GM18861 (cell line): ENCODE measurements around the gene GMDS.

ENCODE experiments used
- ATAC-seq: cut with Tn5 transposase; IDR thresholded peaks from one replicate; pipeline ENCODE4 v1.9.1; 2021; ENCODE audit not compliant: unreplicated experiment

Gene GMDS

DNA sequence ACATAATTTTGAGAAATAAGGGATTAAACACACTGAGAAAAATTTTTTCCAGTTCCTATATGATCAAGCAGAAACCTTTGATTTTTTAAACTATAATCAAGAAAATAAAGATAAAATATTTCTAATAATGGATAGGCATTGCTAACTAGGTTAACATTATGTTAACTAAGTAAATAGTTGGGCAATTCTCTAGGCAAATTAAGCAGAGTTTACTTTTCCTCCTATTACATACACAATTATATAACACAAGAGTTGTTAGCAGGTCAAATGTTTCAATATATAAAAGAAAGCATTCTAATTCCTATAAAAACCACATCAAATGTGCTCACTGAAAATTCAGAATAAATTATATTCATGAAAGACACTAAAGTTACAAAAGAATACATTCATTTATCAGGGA is 191.7 kb downstream of the GMDS start:
- no peak for ATAC-seq

DNA sequence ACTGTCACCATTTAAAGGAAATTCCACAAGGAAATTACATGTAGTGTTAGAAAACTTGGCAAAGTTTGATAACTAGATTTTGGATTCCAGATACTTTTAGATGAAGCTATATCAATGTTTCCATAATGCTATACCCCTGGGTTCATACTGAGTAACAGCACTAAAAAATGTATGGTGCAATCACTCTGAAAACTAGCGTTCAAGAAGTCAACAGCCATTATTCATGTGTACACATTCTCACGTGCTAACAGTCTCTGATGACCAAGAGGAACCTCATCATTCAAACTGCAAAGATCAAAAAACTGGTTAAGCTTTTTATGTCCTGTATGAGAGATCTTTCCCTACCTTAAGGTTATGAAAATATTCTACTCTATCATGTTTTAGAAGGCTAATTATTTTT is 197.6 kb downstream of the GMDS start:
- ATAC-seq: no peak

DNA sequence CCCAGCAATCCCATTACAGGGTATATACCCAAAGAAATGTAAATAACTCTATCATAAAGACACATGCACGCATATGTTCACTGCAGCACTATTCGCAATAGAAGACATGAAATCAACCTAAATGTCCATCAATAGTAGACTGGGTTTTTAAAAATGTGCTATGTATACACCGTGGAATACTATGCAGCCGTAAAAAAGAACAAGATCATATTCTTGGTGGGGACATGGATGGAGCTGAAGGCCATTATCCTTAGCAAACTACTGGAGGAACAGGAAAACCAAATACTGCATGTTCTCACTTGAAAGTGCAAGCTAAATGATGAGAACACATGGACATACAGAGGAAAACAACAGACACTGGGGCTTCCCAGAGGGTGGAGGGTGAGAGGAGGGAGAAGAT is 201.2 kb downstream of the GMDS start:
- ATAC-seq: no peak

DNA sequence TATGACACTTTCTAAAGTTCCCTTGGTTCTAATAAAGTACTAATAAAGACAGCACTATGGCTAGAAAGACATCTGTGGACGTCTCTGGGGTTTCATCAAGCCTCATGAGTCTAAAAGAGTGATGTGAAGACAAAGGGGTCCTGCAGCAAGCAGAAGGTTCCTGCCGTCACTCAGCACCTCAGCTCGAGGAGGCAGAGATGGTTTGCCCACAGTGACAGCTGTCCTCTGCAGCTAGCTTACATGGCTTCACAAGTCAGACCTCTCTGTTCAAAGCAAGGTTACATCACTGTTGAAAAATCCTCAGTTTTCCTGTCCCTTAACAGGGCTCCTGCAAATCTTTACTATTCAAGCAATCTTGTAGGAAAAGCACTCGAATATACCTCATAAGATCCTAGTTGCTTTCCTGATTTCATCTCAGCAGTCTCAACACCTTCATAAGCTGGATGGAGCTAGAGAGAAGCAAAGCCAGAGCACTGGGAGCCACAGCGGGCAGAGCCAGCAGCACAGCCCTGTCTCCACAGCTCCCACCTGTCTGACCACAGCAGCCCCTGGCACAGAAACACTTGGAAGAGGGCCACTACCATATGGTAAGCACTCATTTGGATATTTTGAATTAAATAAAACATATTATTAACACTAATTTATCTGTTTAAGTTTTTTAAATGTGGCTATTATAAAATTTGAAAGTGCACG is 202.3 kb downstream of the GMDS start:
- no peak for ATAC-seq

DNA sequence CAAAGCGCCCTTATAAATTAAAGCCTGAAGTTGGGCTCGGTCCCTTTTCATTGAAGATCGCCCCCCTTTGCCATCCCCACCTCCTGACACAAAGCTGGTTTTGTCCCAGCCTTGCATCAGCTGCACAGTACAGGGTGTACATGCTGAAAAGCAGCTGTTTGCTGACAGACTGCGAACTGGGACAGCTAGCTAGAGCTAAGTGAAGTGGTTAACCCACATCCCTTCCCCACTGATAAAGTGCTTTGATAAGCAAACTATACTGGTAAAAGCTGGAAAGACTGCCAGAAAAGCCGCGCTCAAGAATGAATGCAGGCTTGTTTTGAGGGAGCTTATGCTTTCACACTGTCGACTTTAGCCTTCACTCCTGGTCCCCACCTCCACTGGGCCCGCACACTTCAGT is 207.3 kb downstream of the GMDS start:
- ATAC-seq: no peak

DNA sequence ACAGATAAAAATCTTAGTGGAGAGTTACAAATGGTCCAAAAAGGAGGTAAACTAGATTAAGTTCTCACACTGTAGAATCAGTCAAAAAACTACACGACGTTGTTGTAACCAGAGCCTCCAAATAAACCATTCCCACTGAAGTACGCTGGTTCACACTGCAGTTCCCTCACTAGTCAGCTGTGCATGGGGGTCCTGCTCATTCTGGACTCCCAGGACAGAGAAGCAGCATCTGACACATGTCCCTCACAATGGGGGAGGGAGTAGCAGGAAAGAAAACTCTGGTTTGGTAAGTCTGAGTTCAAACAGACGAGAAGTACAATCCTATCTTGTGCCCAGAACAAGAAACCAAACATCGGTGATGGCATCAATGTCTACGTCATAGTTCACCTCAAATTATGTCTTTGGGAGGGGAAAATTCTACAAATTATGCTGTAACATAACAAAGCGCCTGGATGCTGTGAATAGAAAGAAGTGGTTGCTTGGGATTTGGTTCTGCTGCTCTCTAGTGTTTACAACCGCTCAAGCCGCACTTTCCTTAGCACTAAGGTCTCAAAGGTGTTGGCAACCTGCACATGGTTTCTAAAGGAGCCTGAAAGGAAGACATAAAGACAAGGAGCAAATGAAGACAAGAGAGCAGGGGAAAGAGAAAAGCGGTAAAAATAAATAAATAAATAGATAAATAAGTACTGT is 208.0 kb downstream of the GMDS start:
- ATAC-seq: no peak

DNA sequence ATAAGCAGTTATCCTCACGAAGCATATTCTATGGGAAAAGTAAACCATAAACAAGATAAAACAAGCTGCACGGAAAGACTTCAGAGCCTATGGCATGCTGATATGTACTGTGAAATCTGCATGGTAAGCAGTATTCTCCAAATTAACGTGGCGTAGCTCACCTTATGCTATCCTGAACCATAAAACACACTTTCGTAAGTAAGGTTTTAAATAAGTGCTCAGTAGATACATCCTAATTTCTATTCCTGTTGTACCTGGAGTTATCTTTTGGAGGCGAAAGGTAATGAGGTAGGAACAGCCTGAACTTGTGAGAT is 208.7 kb downstream of the GMDS start:
- ATAC-seq: no peak

DNA sequence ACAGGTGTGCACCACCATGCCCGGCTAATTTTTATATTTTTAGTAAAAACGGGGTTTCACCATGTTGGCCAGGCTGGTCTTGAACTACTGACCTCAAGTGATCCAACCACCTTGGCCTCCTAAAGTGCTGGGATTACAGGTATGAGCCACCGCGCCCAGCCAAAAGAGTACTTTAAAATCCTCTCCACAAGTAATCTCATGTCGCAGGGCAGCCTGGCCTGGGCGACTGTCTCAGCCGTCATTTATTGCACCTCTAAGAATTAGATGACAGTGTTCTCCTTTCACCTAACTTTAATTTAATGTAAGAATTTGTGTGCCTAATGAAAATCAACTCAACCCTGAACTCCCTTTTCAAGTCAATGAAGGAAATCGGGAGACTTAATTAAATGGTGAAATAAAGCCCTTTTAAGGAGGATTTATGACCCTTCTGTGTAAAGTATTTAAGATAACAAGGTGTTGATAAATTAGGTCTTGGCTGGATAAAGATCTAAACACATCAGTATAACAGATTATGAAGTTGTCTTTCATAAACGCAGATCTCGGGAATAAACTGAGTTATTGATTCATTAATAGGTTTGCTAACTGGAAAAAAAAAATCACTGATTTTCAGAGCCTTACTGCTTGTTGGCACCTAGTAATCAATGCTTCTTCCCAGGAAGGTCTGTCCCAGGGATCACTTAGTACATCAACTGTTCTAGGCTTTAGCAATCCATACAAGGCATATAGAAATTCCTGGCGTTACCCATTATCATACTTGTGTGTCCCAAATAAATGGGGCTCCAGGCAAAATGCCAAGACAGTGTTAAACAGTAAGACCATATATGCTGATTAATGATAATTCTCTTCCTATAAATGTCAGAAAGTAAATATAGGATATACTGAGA is 209.3 kb downstream of the GMDS start:
- no peak for ATAC-seq

DNA sequence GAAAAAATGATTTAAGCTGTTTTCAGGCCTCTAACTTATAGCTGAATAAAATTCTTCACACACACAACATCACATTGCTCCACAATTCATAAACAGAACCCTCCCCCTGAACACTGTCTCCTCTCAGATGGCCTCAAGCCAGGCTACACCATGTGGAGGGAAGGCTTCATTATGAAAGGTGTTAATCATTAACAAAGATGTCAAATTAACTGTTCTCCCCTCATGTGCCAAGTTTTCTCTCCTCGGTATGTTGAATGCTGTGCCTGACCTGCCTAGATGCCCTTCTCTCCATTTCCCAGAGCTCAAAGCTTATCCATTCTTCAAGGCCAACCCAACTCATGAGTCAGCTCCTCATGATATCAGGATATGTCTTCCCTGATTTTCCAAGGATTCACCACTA is 210.4 kb downstream of the GMDS start:
- ATAC-seq: no peak

DNA sequence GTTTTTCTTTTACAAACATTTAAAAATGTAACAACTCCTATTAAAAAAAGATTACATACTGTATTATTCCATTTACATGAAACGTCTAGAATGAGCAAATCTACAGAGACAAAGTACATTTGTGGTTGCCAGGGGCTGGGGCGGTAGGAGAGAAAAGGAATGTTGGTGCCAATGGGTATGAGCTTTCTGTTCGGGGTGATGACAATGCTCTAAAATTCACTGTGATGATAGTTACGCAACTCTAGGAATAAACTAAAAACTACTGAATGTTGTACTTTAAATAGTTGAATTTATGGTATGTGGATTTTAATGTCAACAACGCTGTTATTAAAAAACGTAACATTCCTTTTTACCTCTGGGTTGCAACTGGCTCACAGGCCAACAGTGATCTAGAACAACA is 211.1 kb downstream of the GMDS start:
- ATAC-seq: no peak

DNA sequence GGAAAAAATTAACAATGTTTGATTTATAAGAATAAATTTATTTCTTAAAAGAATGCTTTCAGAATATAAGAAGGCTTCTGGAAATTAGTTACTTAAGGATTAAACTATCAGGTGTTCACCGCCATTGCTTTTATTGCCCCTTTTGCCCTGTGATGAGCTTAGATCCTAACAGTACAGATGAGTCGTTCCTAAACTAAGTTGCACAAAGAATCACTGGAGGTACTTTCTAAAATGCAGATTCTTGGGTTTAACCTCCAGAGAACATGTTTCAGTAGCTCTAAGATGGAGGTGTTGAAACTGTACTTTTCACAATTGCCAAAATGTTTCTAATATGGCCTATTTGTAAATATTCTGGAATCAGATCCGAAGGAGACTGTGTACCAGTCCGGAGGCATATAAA is 211.9 kb downstream of the GMDS start:
- ATAC-seq: no peak

DNA sequence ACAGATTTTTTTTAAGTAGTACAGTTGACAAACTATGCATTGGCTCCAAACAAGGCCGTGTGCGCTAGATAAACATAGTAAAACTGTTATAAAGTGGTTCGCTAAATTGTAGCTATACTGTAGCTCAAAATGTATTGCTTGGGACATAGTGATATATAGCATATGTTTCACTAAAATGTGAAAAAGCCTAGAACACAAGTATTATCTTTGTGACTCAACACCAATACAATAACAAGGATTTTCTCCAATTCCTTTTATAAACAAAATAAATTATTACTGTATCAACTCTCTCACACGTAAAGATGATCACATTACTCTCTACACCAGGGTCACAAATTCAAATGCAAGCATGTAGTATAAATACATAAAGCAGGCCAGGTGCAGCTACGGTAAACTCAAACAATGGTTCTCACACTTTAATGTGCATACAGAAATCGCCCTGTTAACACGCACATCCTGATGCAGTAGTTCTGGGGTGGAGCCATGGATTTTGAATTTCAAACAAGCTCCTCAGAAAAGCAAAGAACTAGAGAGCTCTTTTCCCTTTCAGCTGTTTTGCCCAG is 214.6 kb downstream of the GMDS start:
- no peak for ATAC-seq

DNA sequence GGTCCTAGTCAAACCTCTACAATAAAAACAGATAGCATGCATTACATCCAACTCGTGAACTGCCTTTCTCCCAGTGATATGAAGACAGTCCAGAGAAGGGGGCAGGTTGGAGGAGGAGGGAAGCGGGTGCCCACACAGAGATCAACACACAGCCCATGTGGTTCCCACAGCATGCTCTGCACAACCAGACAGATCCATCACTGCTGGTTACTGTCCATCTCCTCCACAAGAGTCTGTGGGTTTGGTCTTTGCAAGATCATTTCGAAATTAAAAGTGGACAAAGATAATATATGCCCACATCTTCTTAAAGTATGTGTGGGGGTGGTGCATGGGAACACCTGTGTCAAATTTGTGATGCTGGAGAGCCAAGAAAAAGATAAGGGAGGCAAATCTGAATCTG is 215.5 kb downstream of the GMDS start:
- ATAC-seq: no peak

DNA sequence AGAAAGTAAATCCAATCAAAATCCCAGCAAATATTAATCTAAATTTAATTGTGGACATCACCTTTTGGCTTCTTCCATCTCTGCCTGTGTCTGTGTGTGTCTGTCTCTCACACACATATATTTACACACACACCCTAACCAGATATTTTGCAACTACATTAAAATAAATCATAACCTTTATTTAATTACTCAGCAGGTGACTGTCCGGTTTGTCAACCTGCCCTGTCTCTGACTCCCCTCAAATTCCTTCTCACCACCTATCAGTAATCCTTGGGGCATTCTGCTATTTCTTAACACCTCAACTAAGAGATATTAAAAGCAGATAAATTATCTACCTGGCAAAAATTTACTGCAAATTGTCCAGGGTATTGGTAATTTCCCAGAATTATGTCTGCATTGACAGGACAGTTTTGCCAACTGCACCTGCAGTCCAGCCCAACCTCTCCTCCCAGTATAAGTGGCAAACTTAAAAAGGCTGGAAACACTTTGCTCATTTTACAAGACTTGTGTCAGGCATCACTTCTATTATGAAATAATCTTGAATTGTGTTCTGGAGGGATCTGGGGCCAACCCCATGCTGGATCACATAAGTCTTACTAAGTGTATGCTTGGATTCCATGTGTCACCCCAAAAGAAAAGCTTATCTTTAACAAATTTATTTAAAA is 216.1 kb downstream of the GMDS start:
- no peak for ATAC-seq

DNA sequence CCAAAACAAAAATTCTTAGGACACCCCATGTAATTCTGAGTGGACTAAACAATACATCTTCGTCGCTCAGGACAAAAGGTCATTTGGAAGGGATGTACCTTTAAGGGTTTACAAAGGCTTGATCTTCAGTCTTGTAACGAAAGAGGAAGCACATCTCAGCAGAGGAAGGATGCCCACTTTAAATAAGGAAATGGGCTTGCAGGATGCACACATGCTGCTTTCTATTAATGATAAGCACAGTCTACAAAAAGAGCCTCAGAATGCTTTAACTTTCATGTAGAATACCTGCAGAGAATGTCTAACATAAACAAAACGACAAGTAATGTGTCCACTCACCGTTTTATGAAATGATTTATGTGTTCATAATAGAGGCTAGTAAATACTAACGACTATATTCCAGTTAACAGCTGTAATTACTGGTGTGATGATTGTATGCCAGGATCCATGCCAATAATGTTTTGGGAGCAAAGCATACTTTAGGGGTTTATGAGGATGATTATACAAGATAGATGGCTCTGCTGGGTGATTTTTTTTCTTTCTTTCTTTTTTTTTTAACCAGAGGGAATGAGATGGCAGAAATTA is 216.9 kb downstream of the GMDS start:
- ATAC-seq: peak; percentile 80

DNA sequence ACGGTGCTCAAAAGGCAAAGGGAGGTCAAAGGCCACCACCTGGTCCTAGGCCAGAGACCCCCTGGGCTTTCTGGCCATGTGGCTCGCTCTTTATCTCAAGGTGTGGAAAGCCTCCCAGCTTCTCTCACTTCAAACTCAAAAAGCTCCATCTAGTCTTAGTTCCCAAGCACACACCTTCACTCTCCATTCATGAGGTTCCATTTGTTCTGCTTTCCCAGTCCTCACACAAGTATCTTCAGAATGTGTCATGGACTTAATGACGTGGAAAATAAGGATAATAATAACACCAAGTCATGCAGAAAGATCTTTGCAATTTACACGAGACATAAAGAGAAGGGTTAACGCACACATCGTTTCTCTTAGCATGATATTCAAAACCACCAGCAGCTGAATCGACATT is 219.3 kb downstream of the GMDS start:
- no peak for ATAC-seq

DNA sequence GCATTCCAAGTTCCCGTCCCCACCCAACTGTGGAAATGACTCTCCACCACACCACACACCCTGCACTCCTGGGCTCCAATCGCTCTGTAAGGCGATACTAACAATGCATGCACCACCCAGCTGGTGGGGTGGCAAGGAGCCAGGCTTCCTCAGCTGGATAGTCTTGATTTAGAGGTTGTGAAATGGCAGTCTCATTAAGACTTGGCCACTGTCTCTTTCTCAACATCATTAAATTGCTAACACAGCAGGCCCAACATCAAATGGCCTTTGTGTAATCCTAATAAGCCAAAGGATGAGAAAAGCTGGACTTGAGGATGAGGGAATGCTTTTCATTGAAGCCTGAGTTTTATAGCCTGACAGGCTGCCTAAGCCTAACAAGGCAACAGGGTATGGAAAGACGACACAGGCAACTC is 223.7 kb downstream of the GMDS start:
- no peak for ATAC-seq

DNA sequence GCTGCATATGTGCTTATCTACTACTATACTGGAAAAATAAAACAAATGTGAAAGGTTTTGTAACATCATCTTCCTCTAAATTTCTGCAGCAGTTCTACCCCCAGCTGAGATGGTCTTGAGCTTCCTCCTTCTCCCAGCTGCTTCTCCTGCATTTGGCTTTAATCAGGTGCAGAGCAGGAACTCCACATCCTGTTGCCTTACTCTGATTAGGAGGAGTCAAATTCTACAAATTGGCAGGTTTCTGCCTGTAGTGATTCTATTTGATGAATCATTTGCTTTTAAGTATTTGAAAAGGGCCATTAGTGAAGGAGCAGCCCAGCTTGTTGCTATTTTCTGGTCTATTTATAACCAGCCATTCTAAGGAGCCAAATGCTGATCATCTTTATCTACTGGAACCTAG is 224.5 kb downstream of the GMDS start:
- no peak for ATAC-seq

DNA sequence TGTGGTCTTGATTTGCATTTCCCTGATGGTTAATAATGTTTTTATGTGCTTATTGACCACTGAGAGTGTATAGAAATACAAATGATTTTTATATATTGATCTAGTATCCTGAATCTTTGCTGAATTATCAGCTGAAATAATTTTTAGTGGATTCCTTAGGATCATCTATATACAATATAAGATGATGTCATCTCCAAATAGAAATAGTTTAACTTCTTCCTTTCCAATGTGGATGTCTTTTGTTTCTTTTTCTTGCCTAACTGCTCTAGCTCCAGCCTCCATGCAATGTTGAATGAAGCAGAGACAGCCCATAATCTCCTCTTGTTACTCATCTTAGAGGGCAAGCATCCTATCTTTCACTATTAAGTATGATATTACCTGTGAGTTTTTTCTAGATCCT is 226.4 kb downstream of the GMDS start:
- no peak for ATAC-seq

DNA sequence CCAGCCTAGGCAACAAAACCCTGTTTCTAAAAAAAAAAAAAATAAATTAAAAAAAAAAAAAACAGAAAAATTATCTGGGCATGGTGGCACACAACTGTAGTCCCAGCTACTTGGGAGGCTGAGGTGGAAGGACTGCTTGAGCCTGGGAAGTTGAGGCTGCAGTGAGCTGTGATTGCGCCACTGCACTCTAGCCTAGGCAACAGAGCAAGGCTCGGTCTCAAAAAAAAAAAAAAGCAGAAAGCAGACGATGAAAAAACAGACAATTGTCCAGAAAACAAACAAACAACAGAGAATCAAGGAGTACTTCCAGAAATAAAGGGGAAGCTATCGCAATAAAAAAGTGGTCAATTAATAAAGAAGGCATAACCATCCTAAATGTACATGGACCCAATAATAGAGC is 229.4 kb downstream of the GMDS start:
- no peak for ATAC-seq

DNA sequence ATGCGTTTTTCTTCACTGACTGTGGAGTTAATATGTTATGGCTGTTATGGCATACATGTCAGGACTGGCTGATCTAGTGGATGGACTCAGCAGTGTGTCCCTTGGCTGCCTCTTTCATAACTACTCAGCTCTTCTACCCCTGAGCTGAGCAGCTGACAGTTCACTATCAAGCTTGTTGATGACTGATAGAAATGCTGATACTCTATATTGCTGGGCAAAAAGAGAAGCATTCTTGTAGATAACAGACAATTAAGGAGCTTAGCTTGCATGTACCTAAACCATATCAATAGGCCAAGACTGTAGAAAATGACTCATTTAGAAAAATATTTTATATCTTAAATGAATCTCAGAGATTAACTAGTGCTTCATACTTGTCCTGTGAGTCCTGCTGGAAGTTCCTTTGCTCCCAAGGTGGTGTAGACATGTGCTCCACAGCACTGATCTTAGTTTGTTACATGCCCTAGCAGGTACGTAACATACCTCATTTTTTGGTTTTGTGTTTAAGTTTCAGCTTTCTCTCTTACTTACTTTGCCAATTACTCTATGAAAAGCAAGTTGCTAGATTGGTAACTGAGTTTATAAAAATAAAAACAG is 236.9 kb downstream of the GMDS start:
- no peak for ATAC-seq
